NCI-H69 (cell line): ENCODE data around the gene ACTL8.

Source experiments
- DNase-seq: peaks from one replicate; lab custom pipeline; 2025; lab: John Stamatoyannopoulos, UW

Gene ACTL8

DNA sequence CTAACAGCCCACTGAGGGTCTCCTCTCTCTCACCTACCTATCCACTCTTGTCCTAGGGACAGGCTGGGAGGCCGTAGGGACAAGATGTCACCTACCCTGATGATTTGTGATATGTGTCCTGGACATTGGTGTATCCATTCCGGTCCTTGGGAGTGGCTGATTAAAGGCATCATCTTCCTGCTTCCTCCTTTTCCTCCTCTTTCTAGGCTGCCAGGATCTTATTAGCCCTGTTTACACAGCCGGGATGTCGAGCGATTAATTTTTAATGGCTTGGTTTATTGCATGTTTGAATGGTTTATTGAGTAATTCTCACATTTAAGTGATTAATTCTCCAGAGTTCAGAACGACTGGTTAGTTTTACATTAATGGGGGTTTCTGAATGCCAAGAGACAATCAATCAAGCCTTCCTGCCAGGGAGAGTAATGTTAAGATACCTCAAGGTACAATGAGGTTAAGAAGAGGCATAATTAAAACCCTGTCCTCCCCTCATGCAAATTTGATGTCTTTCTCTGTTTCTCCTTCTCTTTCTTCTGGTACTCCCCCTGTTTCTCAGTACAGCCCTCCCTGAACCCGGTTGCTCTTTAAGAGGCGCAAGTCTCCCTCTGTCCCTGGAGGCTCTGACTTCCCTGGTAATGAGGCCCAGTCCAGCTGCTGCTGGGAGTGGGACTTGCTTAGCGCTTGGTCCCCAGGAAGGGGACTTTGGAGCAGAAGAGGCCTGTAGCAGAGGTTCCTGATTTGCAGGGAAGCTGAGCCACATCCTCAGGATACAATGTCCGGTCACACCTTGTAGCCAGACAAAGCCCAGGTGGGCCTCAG is 50.9 kb downstream of the ACTL8 start:
- no peak for DNase-seq

DNA sequence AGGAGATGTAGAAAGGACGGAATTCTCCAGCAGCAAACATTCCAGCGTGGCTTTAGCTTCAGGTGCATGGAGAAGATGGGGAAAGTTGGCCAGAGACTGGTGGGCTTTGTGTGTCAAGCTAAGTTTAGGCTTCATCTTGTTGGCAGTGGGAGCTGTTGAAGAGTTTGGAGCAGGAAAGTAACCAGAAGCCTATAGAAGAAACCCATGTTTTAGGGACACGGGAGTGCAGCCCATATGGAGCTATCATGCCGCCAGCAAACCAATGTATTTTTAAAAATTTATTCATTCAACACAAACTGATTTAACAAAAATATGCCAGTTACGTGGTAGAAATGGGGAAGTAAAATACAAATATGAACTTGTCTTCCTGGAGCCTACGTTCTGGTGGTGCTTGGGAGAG is 53.7 kb downstream of the ACTL8 start:
- no peak for DNase-seq

DNA sequence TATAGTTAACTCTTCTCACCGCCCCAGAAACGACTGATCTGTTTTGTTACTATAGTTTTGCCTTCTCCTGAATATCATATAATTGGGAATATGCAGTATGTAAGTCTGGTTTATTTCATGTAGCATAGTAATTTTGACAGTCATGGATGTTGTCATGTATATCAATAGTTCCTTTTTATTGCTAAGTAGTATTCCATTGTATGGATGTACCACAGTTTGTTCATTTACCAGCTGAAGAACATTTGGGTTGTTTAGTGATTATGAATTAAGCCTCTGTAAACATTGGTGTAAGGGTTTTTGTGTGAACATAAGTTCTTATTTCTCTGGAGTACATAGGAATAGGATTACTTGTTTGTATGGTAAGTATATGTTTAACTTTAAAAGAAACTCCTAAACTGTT is 55.5 kb downstream of the ACTL8 start:
- no peak for DNase-seq

DNA sequence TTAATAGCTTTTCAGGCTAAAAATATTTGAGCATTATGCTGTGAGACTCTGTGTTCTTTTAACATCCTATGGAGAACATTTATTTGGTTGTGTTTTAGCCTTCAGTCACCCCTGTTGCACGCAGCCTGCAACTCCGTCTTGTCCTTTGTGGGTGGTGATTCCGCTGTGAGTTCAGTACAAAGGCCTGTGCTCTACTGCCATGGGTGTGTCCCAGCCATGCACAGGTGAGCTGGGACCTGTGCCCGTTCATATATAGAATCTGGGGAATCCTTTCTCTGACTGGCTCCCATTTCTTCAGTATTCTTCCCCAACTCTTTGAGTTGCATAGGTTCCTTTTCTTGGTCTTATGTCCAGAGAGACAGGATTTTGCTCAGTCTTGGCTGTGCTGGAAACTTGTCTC is 61.4 kb downstream of the ACTL8 start:
- no peak for DNase-seq

DNA sequence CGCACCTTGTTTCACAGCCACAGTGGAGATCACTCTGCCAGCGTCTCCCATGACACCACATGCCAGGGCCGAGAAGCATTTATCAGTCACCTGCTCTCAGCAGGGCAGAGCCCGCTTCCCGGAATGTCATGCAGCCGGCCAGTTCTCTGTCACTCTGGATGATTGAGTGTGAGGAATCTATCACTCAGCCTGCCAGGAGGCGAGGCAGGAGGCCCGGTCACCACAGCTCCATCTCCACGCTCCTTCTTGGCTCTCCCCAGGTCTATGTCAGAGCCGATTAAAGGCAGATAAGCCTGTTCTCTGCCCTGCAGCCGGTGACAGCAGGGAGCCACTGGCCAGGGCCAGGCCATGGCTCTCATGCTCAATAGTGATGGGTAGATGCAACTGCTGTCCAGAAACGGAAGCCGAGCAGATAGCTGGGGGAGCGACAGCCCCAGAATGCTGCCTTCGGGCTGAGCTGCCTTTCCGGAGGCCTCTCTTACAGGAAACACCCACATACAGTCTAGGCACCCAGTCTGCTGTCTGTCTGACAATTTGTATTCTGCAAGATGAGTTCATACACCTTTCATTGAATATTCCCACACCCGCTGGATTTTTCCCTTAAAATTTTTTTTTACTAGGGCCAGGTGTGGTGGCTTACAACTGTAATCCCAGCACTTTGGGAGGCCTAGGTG is 64.1 kb downstream of the ACTL8 start:
- no peak for DNase-seq

- DNase-seq, result no peak
Observed at GRCh38 chr1:17820198-17820597, 65.1 kb downstream of the ACTL8 start.

DNA sequence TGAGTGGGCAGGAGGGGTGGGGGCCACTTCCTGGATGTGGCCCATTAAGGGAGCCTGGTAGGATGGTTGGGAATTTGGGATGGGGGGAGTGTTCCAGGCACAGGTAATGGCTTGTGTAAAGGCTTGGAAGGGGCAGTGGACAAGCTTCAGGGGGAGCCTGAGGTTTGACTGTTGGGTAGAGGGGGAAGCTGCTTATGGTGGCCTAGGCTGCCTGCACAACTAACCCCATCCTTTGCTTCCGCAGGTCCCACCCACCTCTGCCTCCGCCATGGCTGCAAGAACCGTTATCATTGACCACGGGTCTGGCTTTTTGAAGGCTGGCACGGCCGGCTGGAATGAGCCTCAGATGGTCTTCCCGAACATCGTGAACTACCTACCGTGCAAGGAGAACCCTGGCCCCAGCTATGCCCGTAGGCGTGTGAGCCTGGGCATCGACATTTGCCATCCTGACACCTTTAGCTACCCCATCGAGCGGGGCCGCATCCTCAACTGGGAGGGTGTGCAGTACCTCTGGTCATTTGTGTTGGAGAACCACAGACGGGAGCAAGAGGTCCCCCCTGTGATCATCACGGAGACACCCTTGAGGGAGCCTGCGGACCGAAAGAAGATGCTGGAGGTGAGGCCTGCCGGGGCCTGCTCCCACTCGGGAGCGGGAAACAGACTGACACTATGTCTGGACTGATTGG is 67.8 kb downstream of the ACTL8 start:
- no peak for DNase-seq

DNA sequence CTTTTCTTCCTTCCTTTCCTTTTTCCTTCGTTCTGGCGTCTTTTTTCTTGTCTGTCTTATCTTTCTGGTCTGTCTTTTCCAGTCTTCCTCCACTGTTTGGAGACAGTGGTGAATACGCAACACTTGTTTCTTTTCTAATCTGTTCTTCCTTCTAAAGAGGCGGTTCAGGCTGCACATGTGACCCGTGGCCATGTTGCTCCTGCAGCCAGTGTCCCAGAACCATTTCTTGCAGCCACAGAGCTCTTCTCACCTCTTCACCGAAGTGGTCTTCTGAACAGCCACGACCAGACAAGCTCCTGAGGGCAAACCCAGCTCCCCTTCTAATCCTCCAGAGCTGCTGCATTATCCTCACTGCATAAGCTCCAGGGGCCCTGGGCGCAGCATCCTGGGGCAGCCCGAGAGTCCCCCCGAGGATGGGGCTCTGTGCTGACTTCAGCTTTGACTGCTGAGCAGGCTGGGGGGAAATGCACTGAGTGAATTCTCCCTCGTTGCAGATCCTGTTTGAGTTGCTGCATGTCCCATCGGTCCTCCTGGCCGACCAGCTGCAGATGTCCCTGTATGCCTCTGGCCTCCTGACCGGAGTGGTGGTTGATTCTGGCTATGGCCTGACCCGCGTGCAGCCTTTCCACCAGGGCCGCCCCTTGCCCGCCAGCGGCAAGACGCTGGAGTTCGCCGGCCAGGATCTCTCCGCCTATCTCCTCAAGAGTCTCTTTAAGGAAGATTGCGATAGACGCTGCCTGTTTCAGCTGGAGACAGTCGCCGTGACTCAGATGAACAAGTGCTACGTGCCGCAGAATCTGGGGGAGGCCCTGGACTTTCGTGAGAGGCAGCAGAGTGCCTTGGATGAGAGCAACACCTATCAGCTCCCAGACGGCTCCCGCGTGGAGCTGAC is 70.4 kb downstream of the ACTL8 start:
- DNase-seq, result no peak

DNA sequence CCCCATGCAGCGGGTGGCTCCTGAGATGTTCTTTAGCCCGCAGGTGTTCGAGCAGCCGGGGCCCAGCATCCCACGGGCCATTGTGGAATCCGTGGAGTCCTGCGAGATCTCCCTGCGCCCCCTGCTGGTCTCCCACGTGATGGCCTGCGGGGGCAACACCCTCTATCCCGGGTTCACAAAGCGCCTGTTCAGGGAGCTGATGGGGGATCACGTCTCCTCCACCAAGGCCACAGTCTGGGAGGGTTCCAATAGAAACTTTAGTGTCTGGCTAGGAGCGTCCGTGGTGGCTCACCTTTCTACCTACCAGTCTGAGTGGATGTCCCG is 71.0 kb downstream of the ACTL8 start:
- DNase-seq, result no peak

- no peak for DNase-seq
Observed at GRCh38 chr1:17828991-17829390, 73.9 kb downstream of the ACTL8 start.

GRCh38 chr1:17829579-17829978 is 74.4 kb downstream of the ACTL8 start:
- DNase-seq, result peak; percentile 39

DNA sequence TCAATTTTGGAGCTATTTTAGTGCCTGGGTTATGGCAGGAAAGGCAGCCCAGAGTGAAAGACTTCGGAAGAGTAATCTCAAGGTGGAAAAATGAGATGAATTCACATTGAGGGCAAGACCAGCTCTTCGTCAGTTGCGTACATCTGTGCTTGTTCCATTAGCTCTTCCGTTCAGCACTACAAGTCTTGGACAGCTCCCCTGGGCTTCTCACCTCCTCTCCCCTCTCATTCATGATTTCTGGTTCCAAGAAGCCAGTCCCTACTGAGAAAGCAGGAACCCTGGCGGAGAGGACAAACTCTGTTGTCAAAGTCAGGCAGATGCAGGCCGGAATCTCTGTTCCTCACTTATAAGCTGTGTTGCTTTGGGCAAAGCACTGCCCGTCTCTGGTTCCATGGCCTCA is 76.5 kb downstream of the ACTL8 start:
- no peak for DNase-seq

DNA sequence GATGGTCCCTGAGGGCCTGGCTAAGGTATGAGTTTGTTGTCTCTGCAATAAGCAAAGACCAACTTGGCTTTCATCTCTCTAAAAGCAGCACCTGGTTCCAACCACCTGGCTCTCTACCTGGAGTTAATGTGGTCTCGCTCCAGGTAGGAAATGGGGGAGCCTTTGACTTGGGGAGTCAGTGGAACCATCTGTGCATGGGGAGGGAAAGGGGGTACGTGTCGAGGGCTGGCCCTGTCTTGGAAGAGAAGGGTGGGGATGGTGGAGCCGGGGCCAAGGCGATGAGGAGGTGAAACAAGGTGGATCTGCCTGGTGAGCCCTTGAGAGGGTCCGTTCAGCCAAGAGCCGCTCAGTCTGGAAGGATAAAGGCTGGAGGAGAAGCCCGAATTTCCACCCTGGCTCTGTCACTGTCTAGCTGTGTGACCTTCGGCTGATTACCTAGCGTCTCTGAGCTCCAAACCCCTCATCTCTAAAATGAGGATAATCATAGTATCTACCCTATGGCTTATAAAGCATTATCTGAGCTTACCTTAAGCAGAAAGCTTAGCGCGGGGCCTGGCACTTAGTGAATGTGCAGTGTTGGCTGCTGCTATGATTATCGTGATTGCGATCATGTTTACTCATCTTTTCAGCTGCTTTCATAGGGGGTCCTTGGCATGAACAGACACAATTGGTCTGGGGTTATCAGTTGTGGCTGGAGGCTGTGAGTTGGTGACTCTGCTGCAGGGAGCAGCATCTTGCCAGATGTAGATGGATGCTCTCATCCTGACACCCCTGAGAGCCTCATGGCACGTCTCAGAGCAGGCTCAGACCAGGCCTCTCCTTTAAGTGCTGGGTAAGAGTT is 78.7 kb downstream of the ACTL8 start:
- DNase-seq, result no peak

- no peak for DNase-seq
Observed at GRCh38 chr1:17834561-17835100, 79.5 kb downstream of the ACTL8 start.

GRCh38 chr1:17837233-17838030 is 82.3 kb downstream of the ACTL8 start:
- no peak for DNase-seq

DNA sequence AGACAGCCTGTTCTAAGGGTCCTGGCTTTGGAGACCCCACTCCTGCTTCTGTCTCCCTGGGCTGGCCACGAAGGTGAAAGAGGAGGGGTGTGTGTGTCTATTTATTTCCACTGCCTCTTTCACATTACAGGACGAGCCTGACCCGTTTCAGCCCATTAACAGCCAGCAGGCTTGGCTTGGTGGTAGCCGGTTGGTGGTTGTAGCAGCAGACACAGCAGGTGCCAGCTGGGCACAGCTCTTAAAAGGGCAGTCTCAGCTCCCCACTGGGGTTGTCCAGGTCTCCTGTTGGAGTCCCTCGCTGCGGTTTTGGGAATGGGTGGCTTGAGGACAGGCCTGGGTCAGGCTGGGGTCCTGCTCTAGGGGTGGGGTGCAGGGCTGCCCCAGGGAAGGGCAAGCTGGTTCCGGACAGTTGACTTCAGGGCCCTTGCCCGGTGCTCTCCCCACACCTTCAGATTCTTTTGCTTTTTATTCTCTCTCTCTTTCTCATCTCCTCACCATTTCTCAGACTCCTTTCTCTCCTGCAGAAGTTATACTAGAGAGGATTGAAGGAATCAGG is 84.6 kb downstream of the ACTL8 start:
- DNase-seq, result no peak

GRCh38 chr1:17841944-17842343 is 86.8 kb downstream of the ACTL8 start:
- DNase-seq, result no peak

- no peak for DNase-seq
Observed at GRCh38 chr1:17842686-17843085, 87.6 kb downstream of the ACTL8 start.

- DNase-seq, result peak; percentile 74
Observed at GRCh38 chr1:17844185-17844826, 89.2 kb downstream of the ACTL8 start.
